Colon (tissue), 2 donors: ENCODE measurements around the gene HPRT1.
"Not testable (repeated sequence)": the region's sequence is repeated elsewhere in the genome, so short reads cannot be mapped to it uniquely, and the experiment has no call there.

Experiments
- FAIRE-seq: peaks from 2 replicates; lab custom pipeline; 2012; peaks lifted over from hg19 to GRCh38; lab: Jason Lieb, UNC
- donor health status: control.
- donor health status: control.

HPRT1 gene, protein sequence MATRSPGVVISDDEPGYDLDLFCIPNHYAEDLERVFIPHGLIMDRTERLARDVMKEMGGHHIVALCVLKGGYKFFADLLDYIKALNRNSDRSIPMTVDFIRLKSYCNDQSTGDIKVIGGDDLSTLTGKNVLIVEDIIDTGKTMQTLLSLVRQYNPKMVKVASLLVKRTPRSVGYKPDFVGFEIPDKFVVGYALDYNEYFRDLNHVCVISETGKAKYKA

DNA sequence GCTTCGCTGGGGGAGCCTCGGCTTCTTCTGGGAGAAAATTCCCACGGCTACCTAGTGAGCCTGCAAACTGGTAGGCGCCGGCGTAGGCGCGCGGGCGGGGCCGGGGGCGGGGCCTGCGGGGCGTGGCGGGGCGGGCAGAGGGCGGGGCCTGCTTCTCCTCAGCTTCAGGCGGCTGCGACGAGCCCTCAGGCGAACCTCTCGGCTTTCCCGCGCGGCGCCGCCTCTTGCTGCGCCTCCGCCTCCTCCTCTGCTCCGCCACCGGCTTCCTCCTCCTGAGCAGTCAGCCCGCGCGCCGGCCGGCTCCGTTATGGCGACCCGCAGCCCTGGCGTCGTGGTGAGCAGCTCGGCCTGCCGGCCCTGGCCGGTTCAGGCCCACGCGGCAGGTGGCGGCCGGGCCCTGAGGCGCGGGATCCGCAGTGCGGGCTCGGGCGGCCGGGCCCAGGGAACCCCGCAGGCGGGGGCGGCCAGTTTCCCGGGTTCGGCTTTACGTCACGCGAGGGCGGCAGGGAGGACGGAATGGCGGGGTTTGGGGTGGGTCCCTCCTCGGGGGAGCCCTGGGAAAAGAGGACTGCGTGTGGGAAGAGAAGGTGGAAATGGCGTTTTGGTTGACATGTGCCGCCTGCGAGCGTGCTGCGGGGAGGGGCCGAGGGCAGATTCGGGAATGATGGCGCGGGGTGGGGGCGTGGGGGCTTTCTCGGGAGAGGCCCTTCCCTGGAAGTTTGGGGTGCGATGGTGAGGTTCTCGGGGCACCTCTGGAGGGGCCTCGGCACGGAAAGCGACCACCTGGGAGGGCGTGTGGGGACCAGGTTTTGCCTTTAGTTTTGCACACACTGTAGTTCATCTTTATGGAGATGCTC, at the start of gene HPRT1:
Gene HPRT1 (plus strand): TSS at position 161 of the 857 bp plus-strand sequence. CDS start 147 bp downstream, at position 308.
- FAIRE-seq, result no peak

DNA sequence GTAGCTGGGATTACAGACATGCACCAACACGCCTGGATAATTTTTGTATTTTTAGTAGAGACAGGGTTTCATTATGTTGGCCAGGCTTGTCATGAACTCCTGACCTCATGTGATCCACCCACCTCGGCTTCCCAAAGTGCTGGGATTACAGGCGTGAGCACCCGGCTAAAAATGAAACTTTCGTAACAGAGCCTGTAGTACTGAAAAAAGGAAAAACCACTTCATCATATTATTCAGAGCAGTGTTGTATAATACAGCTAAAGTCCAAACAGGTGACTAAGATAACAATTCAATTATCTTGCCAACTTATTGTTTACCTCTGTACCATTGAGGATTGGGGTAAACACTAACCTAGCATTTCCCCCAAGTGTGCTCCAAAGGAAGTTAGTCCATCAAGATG, 43.9 kb upstream of the HPRT1 start:
- FAIRE-seq, result no peak

DNA sequence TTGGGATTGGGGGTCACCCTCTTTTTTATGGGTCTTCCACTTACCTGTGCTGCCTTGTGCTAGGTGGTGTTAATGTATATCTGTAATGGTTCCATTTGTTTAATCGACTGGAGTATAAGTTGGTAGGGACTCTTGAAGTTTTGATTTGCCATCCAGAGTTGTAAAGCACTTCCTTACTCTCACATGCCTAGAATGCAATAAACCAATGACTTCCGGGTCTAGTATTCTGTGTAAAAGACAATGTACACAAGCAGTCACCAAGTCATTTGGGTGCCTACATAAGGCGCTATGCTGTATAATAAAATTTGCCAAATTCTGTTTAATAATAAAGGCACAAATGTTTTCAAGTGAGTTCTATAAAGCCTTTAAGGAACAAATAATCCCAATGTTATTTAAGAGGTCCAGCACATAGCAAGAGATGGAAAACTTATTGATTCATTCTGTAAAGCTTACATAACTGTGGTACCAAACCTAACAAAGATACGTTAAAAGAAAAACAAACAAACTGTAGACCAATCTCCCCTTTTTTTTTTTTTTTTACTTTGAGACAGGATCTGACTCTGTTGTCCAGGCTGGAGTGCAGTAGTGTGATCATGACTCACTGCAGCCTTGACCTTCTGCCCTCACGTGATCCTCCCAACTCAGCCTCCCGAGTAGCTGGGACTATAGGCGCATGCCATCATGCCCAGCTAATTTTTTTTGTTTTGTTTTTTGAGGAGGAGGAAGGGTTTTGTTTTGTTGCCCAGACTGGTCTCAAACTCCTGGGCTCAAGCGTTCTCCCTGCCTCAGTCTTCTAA, 41.5 kb upstream of the HPRT1 start:
- peak; percentile 68 for FAIRE-seq

DNA sequence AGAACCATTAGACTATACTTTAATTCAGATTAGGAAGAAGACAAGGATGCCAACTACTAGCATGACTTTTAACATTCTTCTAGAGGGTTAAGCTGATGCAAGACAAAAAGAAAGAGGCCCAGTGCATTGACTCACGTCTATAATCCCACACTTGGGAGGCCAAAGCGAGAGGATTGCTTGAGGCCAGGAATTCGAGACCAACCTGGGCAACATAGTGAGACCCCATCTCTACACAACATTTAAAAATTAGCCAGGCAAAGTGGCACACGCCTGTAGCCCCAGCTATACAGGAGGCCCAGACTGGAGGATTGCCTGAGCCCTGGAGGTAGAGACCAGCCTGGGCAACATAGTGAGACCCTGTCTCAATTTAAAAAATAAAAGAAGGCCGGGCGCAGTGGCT, 40.2 kb upstream of the HPRT1 start:
- no peak for FAIRE-seq

DNA sequence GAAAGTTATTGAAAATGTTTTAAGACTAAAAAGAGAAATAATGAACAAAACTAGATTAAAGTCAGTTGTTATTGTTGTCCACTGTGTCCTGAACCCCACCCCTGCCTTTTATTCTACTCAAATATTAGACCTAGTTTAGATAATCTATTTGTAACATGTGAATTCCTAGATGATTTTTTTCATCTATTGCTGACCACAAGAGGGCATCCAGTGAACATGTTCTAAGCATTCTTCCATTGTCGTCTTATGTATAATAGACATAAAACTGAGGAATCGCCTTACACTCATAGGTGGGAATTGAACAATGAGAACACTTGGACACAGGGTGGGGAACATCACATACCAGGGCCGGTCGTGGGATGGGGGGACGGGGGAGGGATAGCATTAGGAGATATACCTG, 36.4 kb upstream of the HPRT1 start:
- no peak for FAIRE-seq

DNA sequence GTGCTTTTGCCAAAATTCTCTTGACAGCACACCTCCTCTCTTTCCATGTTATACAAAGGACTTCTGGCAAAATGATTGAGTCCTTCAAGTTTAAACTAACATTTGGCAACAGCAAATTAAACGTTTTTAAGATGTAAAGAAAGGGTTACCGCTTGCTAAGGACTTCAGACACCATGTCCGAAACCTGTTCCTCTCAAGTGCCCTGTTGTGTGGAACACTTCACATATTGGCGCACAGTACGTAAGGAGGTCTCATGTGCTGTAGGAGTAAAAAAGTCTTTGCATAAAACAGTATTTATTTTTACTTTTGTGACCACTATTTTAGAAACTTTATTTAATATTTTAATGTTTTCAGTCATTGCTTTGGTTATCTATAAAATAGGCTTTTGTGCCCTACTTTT, 33.7 kb upstream of the HPRT1 start:
- no peak for FAIRE-seq

DNA sequence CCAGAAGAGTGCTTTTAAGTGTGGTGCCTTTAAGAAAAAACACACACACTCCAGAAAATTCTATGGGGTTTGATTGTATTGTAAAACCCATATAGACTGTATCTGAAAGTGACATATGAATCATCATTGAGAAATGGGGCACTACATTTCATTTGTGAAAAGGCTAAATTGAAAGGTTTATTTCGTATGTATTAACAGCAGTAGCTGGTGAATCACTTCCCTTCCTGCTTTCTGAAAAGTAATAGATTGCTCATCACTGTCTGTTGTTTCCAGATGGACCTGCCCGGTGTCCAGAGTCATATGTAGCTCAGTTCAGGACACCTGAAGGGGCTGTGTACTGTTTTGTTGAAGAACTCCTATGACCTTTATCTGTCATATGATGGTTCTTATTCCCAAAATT, 28.1 kb upstream of the HPRT1 start:
- FAIRE-seq, result no peak

DNA sequence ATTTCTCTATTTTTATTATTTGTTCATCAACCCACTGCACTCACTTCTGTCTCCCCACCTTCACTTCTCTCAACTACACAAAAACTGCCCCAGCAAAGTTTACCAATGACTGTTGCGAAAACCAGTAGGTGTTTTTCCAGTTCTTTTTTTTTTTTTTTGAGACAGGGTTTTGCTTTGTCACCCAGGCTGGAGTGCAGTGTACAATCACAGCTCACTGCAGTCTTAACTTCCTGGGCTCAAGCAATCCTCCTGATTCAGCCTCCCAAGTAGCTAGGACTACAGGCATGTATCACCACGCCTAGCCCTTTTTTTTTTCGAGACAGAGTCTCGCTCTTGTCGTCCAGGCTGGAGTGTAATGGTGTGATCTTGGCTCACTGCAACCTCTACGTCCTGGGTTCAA, 24.1 kb upstream of the HPRT1 start:
- FAIRE-seq, result no peak

DNA sequence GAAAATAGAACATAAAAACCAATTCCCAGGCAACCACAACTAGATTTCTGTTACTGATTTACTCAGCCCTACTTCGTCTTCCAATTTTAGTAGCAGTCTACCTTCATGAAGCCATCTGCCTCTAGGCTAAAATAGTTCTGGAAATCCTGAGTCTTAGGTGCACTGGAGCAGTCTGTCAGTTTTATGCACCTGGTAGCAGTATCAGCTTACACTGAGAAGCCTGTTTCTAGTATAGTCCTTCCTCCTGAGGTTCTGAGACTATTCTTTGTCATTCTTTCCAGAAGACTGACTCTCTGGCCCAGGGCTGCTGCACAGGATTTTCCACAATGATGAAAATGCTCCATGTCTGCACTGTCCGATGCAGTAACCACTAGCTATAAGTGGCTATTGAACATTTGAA, 16.9 kb upstream of the HPRT1 start:
- FAIRE-seq, result no peak

DNA sequence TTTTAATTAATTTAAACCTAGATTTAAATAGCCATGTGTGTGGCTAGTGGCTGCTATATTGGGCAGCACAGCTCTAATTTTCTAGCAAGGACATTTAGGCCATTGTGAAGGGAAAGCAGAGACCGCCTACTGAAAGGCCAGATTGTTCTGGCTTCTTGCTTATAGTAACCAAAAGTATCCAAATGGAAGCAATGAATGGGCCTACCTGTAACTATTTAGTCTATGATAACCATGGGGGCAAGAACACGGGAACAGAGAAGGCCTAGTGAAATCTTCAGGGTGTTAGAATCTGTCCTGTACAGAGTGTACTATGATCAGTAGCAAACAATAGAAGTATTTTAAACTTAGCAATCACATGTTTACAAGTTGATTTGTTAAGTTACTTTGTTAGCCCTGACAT, 16.5 kb upstream of the HPRT1 start:
- FAIRE-seq, result no peak

DNA sequence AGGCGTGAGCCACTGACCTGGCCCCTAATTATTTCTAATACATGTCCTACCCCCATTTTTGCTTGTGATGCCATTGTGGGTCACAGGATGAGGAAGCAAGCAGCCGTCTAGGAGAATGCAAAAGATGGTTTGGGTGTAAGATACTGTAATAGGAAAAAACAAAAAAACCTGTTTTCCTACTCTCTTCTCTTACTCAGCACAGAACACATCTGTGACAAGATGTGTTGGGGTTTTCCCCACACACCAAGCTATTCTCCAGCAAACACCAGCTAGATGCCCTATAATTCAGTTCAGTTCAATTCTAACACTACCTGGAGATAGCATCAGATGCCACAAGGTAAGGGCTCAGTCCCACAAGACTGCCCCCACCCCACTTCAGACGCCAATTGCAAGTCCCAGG, 15.3 kb upstream of the HPRT1 start:
- FAIRE-seq, result no peak

DNA sequence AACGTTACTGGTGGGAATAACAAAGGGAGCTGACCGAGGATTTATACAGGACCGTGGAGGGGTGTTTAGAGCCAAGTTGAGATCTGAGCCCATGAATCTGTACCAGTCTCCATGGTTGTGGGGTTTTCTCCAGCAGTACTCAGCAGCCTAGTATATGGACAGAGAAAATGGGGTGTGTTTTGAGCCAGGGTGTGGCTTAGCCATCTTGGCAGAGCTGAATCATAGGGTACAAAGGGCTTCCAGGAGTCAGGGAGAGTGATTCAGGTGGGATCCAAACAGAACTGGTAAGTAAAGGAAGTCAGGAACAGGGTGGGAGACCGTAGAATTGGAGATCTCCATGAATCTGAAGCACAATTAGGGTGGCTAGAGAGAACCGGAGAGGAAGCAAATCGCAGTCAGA, 7.4 kb upstream of the HPRT1 start:
- no peak for FAIRE-seq

DNA sequence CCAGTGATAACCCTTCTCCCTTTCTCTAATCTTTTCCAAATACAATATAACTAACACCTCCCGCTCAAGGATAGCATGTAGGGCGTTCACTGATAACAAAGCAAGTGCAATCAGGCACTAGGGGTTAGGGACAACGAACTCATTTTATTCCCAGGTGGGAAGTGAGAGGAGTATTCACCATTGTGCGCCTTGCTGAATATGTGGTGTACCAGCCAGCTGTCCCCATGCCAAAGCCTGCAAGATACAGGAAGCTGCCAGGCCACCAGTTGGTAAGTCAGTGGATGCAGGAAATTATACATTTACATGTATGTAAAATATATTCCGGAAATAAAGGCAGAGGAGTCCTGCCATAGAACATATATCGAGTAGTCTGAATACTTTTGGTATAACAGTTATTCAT, 6.3 kb upstream of the HPRT1 start:
- no peak for FAIRE-seq

DNA sequence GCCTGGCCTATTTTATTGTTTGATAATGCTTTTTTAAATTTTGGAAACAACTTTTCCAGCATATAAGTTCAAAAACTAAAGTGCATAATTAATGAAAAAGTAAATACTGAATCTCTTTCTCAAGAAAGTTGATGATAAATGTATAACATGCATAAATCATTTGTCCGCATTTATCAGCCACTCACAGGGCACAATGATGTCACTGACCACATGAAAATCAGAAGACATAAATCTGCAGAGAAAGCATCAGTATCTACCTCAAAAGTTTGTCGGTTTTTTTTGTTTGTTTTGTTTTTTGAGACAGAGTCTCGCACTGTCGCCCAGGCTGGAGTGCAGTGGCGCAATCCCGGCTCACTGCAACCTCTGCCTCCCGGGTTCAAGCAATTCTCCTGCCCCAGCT, 5.5 kb upstream of the HPRT1 start:
- FAIRE-seq, result no peak

DNA sequence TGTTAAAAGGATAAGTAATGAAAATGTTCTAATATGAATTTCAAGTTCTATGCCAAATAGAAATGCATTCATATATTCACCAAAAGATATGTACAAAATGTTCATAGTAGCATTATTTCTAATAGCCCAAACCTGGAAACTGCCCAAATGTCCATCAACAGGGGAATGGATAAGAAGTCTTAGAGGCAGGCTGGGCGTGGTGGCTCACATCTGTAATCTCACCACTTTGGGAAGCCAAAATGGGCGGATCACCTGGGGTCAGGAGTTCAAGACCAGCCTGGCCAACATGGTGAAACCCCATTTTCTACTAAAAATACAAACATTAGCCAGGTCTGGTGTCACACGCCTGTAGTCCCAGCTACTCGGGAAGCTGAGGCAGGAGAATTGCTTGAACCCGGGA, 2.3 kb upstream of the HPRT1 start:
- FAIRE-seq, result no peak

DNA sequence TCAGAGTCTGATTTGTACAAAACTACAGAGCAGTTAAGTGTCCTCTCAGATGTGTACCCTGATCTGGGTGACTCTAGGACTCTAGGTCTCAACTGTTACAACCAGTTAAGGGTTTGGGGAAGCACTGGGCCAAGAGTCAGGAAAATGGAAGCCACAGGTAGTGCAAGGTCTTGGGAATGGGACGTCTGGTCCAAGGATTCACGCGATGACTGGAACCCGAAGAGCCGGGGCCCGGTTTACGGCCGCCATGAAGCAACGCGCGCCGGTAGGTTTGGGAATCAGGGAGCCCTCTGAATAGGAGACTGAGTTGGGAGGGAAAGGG, 321 bp upstream of the HPRT1 start:
- no peak for FAIRE-seq

DNA sequence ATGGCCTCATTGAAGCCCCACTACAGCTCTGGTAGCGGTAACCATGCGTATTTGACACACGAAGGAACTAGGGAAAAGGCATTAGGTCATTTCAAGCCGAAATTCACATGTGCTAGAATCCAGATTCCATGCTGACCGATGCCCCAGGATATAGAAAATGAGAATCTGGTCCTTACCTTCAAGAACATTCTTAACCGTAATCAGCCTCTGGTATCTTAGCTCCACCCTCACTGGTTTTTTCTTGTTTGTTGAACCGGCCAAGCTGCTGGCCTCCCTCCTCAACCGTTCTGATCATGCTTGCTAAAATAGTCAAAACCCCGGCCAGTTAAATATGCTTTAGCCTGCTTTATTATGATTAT, 876 bp downstream of the HPRT1 start:
- FAIRE-seq, result no peak

DNA sequence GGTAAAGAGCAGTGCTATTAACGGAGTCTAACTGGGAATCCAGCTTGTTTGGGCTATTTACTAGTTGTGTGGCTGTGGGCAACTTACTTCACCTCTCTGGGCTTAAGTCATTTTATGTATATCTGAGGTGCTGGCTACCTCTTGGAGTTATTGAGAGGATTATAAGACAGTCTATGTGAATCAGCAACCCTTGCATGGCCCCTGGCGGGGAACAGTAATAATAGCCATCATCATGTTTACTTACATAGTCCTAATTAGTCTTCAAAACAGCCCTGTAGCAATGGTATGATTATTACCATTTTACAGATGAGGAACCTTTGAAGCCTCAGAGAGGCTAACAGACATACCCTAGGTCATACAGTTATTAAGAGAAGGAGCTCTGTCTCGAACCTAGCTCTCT, 1.5 kb downstream of the HPRT1 start:
- no peak for FAIRE-seq

DNA sequence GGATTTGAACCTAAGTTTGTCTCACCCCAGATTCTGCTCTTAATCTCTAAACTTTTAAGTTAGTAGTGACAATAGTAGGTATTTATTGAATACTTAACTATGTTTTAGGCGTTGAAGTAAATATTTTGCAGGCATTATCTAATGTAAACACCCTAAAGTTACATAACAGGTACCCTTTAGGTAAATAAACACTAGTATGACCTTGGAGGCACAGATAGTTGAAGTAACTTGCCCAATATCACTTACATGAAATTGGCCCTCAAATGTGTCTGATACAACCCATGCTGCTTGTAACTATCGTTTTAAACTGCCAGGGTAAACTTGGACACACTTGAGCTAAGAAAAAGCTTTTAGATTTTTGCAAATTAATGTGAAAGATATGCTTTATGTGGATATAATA, 3.0 kb downstream of the HPRT1 start:
- FAIRE-seq, result no peak

DNA sequence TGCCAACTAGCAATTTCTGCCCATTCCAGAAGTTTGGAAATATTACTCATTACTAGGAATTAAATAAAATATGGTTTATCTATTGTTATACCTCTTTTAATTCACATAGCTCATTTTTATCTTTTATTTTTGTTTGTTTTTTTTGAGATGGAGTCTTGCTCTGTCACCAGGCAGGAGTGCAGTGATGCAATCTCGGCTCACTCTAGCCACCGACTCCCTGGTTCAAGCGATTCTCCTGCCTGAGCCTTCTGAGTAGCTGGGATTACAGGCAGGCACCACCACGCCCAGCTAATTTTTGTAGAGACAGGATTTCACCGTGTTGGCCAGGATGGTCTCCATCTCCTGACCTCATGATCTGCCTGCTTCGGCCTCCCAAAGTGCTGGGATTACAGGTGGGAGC, 4.5 kb downstream of the HPRT1 start:
- not testable (repeated sequence) for FAIRE-seq

DNA sequence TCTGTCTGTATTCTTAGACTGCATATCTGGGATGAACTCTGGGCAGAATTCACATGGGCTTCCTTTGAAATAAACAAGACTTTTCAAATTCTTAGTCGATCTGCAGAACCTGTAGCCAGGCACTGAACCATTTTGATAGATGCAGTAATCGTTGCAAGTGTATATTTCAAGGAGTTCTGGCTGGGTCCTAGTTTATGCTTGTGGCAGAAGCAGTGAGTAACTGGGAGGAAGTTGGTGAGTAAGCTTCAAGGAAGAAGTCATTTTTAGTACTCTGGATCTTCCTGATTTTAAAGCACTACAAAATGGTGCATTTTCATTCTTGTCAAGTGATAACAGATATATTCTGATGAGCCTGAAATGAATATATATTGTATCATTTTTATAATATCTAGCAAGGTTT, 9.5 kb downstream of the HPRT1 start:
- peak; percentile 61 for FAIRE-seq

DNA sequence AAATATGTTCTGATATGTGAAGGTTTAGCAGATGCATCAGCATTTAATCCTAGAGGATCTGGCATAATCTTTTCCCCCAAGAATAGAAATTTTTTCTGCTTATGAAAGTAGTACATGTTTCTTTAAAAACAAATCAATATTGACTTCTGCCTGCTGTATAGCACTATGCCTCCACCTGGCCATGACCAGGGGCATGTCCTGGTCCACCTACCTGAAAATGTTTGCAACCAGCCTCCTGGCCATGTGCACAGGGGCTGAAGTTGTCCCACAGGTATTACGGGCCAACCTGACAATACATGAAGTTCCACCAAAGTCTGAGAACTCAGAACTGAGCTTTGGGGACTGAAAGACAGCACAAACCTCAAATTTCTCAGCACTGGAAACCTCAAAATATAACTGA, 10.0 kb downstream of the HPRT1 start:
- no peak for FAIRE-seq

DNA sequence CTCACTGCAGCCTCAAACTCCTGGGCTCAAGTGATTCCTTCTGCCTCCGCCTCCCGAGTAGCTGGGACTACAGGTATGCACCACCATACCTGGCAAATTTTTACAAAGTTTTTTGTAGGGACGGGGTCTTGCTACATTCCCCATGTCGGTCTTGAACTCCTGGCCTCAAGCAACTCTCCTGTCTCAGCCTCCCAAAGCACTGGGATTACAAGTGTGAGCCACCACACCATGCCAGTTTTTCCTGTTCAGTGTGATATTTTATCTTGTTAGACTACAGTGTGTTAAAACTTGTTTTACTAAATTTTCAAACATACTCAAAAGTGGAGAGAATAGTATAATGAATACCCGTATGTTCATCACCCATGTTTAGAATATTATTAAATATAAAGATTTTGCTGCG, 12.1 kb downstream of the HPRT1 start:
- FAIRE-seq, result no peak
